HFF-Myc (cell line): ENCODE measurements around the gene IGF2R.

ENCODE experiments used
- DNase-seq: peaks from one replicate; pipeline ENCODE4 v3.0.0-alpha.2; 2011; ENCODE audit warnings: low read depth; ENCODE audit errors: extremely low read depth
- H3K4me3 ChIP-seq: replicated peaks from 2 replicates; pipeline ENCODE4 v1.5.1; 2011; ENCODE audit warnings: low read depth, mild to moderate bottlenecking, control low read depth, low read length
- TF ChIP-seq, protein P1 (sequence below): IDR thresholded peaks from 2 replicates; pipeline ENCODE4 v1.5.1; 2012; ENCODE audit warnings: mild to moderate bottlenecking, low read depth, low read length, control low read depth; ENCODE audit errors: missing control alignments

Gene IGF2R

GRCh38 chr6:160156842-160157241 lies 188.0 kb downstream of the IGF2R start:
- no peak overlapping the region for H3K4me3 ChIP-seq
- no peak for DNase-seq
- TF ChIP-seq, protein P1, sequence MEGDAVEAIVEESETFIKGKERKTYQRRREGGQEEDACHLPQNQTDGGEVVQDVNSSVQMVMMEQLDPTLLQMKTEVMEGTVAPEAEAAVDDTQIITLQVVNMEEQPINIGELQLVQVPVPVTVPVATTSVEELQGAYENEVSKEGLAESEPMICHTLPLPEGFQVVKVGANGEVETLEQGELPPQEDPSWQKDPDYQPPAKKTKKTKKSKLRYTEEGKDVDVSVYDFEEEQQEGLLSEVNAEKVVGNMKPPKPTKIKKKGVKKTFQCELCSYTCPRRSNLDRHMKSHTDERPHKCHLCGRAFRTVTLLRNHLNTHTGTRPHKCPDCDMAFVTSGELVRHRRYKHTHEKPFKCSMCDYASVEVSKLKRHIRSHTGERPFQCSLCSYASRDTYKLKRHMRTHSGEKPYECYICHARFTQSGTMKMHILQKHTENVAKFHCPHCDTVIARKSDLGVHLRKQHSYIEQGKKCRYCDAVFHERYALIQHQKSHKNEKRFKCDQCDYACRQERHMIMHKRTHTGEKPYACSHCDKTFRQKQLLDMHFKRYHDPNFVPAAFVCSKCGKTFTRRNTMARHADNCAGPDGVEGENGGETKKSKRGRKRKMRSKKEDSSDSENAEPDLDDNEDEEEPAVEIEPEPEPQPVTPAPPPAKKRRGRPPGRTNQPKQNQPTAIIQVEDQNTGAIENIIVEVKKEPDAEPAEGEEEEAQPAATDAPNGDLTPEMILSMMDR: no peak

DNA sequence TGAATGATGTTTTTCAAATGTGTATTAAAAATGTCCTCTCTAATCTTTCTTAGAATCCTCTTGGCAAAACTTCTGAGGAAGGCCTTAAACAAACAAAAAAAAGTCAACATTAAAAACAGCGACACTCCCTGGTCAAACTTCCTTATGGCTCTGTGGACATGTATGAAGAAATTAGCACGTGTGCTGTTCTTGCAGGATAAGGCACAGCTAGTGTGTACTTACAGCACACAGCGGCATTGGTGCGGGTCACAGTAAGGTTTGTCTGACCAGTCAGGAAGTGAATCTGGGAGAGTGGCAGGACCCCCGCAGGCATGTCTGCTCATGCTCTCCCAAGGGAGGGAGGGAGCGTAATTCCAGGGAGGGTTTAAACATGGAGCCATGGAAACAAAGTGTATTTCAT lies 191.6 kb downstream of the IGF2R start:
- DNase-seq: no peak
- H3K4me3 ChIP-seq: no peak overlapping the region
- TF ChIP-seq, protein P1: no peak
